ENCODE data around the gene GTPBP8. TPM values are rescaled to one million over a fixed set of nuclear protein-coding genes. Genes with fewer than 3 reads are reported as not detected.

GTPBP8 gene
- total and polyA plus RNA-seq, 10 of the 15 experiments (the other 5 are each of a cell fraction or from before 2014, with no cell fraction given), result 10.3 to 29.0 (median 17.0) TPM

DNA sequence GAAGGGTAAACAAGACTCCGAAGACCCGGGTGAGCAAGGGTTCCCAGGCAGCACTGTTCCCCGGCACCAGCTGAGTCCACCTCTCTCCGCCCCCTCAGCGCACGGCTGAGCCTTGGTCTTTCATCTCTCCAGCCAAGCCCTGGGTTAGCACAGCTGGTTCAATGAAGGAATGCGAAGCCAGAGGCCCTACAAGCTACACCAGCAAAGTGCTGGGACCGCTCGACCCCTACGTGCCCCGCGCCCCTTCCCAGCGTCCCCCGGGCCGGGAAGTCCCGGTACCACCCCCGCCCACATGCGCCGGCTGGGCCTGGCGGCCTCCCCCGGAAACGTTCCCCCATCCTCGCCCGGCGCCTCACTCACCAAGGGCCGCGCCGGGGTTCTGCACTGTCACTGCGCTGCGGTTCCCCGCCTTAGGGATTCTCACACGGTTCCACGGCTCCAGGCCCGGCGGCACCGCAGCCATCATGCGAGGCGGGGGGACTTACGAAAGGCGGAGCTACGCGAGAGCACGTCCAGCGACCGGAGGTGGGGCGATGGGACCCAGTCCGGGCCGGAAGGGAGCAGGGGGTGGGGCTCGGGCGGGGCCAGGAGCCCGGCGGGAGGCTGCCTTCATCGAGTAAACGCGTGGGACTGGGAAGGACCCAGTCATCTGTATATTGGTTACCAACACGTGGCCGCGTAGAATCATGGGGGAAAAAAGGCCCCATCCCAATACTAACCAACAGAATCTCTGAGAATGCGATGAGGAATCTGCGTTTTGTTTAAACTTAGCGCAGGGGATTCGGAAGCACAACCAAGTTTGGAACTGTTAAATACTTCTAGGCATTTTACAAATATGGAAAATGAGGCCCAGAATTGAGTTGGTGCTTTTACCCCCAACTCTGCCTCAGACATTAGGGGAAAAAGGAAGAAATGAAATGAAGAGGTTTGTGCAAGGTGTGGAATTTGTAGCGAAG, 28.7 kb downstream of the GTPBP8 start:
- CTCF ChIA-PET, result interaction anchor here (0.5 to 3.7 kb wide), 10 partner anchors 9 to 437 kb away, joined by 3 to 16 read pairs (median 4); partner anchors contain the start of gene GTPBP8
- in situ Hi-C loops (cut with MboI) (no loop called here), intact Hi-C loops (cut with micrococcal nuclease; ENCODE audit: unreplicated experiment) (loop anchor here (2.0 kb wide), 1 partner anchor 29 kb away; the partner anchor contains the start of gene GTPBP8)
- POLR2A ChIA-PET, result interaction anchor here (0.6 to 2.3 kb wide), 10 partner anchors 8 to 614 kb away, joined by 3 to 21 read pairs (median 4); partner anchors contain the start of genes ATG3, GTPBP8 and SLC35A5
- peak overlapping the region; percentile 86 for H3K27ac ChIP-seq (ENCODE audit: control insufficient read depth, insufficient read depth)
- H3K4me1 ChIP-seq (ENCODE audit: control insufficient read depth, insufficient read depth, low read length), result peaks cover 4% of the 10 kb centered on the region; the same call in 1 of the 2 replicates
- H3K9ac ChIP-seq (ENCODE audit: control insufficient read depth, insufficient read depth, low read length), result peak overlapping the region; percentile 89
- peak; percentile 67 for DNase-seq (ENCODE audit: low read depth, low spot score)
- 6% methylated on average over 59 of the region's 63 CpGs for WGBS (ENCODE audit: insufficient coverage, insufficient replicate concordance, low lambda C conversion rate, missing lambda C conversion rate)
- H2AFZ ChIP-seq (ENCODE audit: control insufficient read depth, low read depth, low read length), result peak overlapping the region; percentile 97
- peak overlapping the region; percentile 93 for H3K4me3 ChIP-seq
- H3K4me2 ChIP-seq (ENCODE audit: control insufficient read depth, insufficient read depth), result peak overlapping the region; percentile 91
- peaks cover 0 to 6% of the 10 kb centered on the region in 2 experiments; a peak in 2 of 4 replicates for H3K36me3 ChIP-seq (ENCODE audit: control insufficient read depth in 2 of 2, insufficient read depth in 2 of 2, low read length in 1 of 2)
- ATAC-seq, result peak; percentile 94
- no peaks in the 10 kb centered on the region for H3K27me3 ChIP-seq (replicated peaks in 1 of 2; ENCODE audit: control insufficient read depth in 2 of 2, insufficient read depth in 2 of 2, low read length in 1 of 2)
- H3K9me3 ChIP-seq (replicated peaks; ENCODE audit: control insufficient read depth, insufficient read depth, low read length), result no peaks in the 10 kb centered on the region; the same call in 2 of the 3 replicates
- SMC1A ChIA-PET (ENCODE audit: uncharacterized antibody, unreplicated experiment), result interaction anchor here (0.6 to 4.1 kb wide), 13 partner anchors 11 to 927 kb away, joined by 3 to 25 read pairs (median 4); partner anchors contain the start of gene GTPBP8
- FAIRE-seq, result peak; percentile 54
- RAD21 ChIA-PET (ENCODE audit: unreplicated experiment), result interaction anchor here (0.6 to 2.8 kb wide), 16 partner anchors 10 to 908 kb away, joined by 3 to 24 read pairs (median 3); partner anchors contain the start of genes ATG3, CD200, GTPBP8 and SLC35A5
- H3K79me2 ChIP-seq (ENCODE audit: control insufficient read depth, insufficient read depth, low read length), result peaks cover 49% of the 10 kb centered on the region
- BruUV-seq (replicated peaks), result no TSS peak
- H4K20me1 ChIP-seq (ENCODE audit: control insufficient read depth, insufficient read depth), result no peaks in the 10 kb centered on the region
- TF ChIP-seq ATF7 (IDR thresholded peaks at IDR 0.05; ENCODE audit: low read depth) (no peak), FOXK2 (IDR thresholded peaks at IDR 0.05) (no peak), PAX5 (IDR thresholded peaks at IDR 0.05; ENCODE audit: borderline replicate concordance, low read depth, low read length) (peak; percentile 16; the same call in 1 of the 2 replicates), FOS (IDR thresholded peaks at IDR 0.05; ENCODE audit: borderline replicate concordance, extremely low read depth, insufficient read length) (no peak), TCF12 (IDR thresholded peaks at IDR 0.05; ENCODE audit: low read depth, low read length) (peak; percentile 40), HDAC2 (IDR thresholded peaks at IDR 0.05) (no peak), MEF2A (IDR thresholded peaks at IDR 0.05; ENCODE audit: insufficient read depth, low read depth, low read length) (0 out of 2 replicates have a peak, but pooled peaks have one; percentile 8), POLR2AphosphoS2 (IDR thresholded peaks at IDR 0.05; ENCODE audit: low read depth, low read length) (peak; percentile 85), CHD2 (IDR thresholded peaks at IDR 0.05; ENCODE audit: borderline replicate concordance, low read depth, low read length) (peak; percentile 61; the same call in 1 of the 2 replicates)
- TF ChIP-seq, protein P1, sequence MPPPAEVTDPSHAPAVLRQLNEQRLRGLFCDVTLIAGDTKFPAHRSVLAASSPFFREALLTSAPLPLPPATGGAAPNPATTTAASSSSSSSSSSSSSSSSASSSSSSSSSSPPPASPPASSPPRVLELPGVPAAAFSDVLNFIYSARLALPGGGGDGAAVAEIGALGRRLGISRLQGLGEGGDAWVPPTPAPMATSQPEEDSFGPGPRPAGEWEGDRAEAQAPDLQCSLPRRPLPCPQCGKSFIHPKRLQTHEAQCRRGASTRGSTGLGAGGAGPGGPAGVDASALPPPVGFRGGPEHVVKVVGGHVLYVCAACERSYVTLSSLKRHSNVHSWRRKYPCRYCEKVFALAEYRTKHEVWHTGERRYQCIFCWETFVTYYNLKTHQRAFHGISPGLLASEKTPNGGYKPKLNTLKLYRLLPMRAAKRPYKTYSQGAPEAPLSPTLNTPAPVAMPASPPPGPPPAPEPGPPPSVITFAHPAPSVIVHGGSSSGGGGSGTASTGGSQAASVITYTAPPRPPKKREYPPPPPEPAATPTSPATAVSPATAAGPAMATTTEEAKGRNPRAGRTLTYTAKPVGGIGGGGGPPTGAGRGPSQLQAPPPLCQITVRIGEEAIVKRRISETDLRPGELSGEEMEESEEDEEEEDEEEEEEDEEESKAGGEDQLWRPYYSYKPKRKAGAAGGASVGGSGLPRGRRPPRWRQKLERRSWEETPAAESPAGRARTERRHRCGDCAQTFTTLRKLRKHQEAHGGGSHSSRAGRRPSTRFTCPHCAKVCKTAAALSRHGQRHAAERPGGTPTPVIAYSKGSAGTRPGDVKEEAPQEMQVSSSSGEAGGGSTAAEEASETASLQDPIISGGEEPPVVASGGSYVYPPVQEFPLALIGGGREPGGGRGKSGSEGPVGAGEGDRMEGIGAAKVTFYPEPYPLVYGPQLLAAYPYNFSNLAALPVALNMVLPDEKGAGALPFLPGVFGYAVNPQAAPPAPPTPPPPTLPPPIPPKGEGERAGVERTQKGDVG (CRISPR knock-in tag; IDR thresholded peaks at IDR 0.05), result no peak
- TF ChIP-seq, protein P2, sequence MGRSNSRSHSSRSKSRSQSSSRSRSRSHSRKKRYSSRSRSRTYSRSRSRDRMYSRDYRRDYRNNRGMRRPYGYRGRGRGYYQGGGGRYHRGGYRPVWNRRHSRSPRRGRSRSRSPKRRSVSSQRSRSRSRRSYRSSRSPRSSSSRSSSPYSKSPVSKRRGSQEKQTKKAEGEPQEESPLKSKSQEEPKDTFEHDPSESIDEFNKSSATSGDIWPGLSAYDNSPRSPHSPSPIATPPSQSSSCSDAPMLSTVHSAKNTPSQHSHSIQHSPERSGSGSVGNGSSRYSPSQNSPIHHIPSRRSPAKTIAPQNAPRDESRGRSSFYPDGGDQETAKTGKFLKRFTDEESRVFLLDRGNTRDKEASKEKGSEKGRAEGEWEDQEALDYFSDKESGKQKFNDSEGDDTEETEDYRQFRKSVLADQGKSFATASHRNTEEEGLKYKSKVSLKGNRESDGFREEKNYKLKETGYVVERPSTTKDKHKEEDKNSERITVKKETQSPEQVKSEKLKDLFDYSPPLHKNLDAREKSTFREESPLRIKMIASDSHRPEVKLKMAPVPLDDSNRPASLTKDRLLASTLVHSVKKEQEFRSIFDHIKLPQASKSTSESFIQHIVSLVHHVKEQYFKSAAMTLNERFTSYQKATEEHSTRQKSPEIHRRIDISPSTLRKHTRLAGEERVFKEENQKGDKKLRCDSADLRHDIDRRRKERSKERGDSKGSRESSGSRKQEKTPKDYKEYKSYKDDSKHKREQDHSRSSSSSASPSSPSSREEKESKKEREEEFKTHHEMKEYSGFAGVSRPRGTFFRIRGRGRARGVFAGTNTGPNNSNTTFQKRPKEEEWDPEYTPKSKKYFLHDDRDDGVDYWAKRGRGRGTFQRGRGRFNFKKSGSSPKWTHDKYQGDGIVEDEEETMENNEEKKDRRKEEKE (IDR thresholded peaks at IDR 0.05), result no peak
- TF ChIP-seq, protein P3, sequence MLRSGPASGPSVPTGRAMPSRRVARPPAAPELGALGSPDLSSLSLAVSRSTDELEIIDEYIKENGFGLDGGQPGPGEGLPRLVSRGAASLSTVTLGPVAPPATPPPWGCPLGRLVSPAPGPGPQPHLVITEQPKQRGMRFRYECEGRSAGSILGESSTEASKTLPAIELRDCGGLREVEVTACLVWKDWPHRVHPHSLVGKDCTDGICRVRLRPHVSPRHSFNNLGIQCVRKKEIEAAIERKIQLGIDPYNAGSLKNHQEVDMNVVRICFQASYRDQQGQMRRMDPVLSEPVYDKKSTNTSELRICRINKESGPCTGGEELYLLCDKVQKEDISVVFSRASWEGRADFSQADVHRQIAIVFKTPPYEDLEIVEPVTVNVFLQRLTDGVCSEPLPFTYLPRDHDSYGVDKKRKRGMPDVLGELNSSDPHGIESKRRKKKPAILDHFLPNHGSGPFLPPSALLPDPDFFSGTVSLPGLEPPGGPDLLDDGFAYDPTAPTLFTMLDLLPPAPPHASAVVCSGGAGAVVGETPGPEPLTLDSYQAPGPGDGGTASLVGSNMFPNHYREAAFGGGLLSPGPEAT (IDR thresholded peaks at IDR 0.05; ENCODE audit: low read depth), result peak; percentile 97

All from GM12878 (cell line).